C4-2B (cell line): ENCODE data around the gene MTFR1L.

Experiments used
- H3K27ac ChIP-seq: fragments of 450-650 bp; 2 replicates; pipeline ENCODE4 v1.5.1; 2017
- CTCF ChIP-seq: fragments of 450-650 bp; conservative IDR thresholded peaks from 2 replicates; pipeline ENCODE4 v1.5.1; 2017; ENCODE audit warnings: mild to moderate bottlenecking
- ZFX ChIP-seq: fragments of 450-650 bp; IDR thresholded peaks from 2 replicates; pipeline ENCODE4 v1.6.1; 2017

MTFR1L gene

DNA sequence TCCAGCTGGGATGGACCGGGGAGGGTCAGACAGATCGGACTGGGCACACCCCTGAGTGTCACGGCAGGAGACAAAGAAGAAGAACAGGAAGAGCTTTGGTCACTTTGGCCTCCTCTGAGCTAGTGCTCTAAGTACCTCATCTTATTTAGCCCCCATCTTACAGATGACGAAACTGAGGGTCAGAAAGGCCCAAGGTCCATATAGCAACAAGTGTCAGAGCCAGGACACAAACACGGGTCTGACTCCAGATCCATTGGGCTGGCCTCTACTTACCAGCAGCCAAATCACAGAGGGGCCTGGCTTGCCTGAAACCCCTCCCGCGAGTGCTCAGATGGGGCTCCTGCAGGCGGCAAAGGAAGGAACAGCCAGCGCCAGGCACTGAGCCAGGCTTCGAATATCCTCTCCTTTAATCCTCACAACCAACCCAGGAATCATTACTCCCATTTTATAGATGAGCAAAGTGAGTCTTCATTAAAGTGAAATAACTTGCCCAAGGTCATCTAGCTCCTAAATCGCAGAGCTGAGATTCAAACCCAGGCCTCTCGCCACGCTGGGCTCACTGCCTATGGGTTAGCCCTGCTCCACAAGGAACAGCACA, 45.4 kb upstream of the MTFR1L start:
- H3K27ac ChIP-seq: peak overlapping the region; percentile 12; the same call in 1 of the 2 replicates
- TF ChIP-seq ZFX: no peak
- TF ChIP-seq CTCF: no peak

DNA sequence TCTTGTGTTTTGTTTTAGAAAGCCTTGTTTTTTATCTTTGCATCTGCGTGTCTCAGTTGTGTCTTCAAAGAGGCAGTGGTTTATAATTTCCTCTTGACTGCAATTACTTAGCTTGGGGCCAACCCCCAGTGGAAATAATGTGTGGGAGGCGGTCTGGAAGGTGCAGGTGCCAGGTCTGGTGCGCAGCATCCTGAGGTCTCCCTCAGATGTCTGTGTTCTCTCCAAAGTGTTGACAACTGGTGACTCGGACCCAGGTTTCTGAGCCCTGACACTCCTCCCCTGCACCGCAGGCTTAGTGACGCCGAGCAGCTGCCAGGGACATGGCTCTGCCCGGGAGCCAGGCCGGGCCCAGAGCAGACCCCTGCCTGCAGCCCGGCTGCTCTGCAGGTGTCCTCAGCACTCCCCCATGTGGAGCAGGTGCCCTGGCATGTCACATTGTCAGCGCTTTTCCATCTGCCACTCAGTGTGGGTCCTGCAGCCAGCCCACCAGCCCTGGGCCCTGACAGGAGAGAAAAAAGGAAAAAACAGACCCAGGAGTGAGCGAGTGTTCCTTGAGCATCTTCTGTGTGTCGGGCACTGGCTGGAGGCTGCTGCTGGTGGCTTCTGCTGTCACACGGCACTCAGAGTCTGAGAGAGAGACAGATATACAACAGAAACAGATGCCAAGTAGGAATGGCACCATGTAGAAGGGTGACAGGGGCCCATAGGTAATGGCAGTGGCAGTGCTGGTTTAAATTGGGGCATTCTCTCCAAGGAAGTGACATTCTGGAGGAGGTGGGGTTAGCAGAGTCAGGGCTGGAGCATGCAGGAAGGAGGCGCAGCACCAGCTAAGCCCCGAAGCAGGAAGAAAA, 44.6 kb upstream of the MTFR1L start:
- no peak overlapping the region for H3K27ac ChIP-seq
- no peak for TF ChIP-seq CTCF
- no peak for TF ChIP-seq ZFX

DNA sequence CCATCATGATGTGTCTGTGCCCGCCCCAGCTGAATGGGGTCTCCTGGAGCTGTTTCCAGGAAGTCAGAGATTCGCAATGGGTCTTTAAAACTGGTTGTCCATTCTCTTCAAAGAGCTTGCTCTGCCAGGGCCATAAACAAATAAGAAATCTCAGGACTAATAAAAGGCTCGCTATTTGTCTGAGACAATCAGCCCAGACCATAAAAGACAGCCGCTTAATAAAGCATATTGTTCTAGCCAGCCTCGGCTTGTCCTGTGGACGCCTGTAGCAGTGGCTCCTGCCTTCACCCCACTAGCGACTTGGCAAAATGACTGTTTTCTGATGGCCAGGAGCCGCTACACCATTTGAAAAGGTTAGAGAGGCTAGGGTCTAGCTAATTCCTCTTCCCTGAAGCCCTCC, 40.4 kb upstream of the MTFR1L start:
- peak overlapping the region; percentile 51 for H3K27ac ChIP-seq
- no peak for TF ChIP-seq CTCF

GRCh38 chr1:25779894-25780293, 39.9 kb upstream of the MTFR1L start:
- peak overlapping the region; percentile 51 for H3K27ac ChIP-seq
- no peak for TF ChIP-seq ZFX
- no peak for TF ChIP-seq CTCF

DNA sequence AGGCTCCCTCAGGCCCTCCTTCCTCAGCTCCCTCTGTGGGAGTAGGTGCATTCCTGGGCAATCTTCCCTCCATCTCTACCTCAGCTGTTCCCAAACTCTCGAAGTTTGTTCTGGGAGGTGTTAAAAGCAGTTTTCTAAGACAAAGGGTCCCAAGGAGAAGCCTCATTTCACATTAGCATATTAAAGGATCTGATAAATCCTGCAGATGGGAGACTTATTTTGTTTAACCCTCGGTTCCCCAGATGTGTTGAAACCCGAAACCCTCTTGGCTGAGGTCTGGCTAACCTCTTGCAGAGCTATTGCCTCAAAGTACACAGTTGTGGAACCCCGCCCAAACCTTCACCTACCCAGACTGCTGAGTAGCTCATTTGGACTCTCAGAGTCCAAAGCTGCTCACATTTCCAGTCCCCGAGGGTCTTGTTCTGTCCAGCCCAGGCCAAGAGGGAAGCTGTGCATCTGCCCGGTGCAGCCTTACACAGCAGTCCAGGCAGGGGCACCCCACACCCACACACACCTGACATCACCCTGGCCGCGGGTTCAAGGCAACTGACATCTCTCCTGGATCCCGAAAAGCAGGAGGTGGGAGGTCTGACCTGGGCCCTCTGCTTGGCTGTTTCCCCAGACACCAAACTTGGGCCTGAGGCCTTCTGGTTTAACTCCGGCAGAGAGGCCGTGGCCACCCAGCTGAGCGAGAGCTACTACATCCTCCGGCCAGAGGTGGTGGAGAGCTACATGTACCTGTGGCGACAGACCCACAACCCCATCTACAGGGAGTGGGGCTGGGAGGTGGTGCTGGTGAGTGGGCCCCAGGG, 39.2 kb upstream of the MTFR1L start:
- no peak overlapping the region for H3K27ac ChIP-seq
- TF ChIP-seq CTCF (no peak), ZFX (no peak)

DNA sequence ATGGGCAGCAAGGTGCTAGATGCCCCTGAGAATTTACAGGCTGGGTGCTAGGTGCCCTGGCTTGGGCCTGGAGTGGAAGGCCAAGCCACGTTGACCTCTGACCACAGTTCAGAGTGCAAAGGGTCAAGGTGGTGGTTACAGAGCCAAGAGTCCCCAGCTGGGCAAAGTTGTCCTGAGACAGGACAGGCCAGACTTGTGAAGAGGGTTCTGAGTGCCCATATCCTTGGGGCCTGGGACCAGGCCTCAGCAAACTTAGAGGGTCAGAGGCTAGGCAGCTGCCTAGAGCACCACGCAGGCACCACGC, 38.7 kb upstream of the MTFR1L start:
- no peak overlapping the region for H3K27ac ChIP-seq
- TF ChIP-seq CTCF (no peak), ZFX (no peak)
